Activated T-cell treated with anti-CD3 and anti-CD28 coated beads for 1 hour (primary cell): ENCODE data around the gene RASA3.

Experiments used
- DNase-seq: peaks from one replicate; pipeline ENCODE4 v3.0.0-alpha.2; 2020; ENCODE audit warnings: low read depth

Gene RASA3

GRCh38 chr13:113934576-113934975 is 197.8 kb downstream of the RASA3 start:
- no peak for DNase-seq

GRCh38 chr13:113933901-113934300 is 198.5 kb downstream of the RASA3 start:
- no peak for DNase-seq

- no peak for DNase-seq
Observed at GRCh38 chr13:113931841-113932459, 200.5 kb downstream of the RASA3 start.

- DNase-seq = no peak
Observed at GRCh38 chr13:113930671-113931637, 201.5 kb downstream of the RASA3 start.

- no peak for DNase-seq
Observed at GRCh38 chr13:113929628-113930615, 202.5 kb downstream of the RASA3 start.

- DNase-seq = no peak
Observed at GRCh38 chr13:113928685-113929627, 203.5 kb downstream of the RASA3 start.
